Activated CD8-positive, alpha-beta memory T cell treated with anti-CD3 and anti-CD28 coated beads for 36 hours (primary cell): ENCODE data around the gene VPS29. TPM values are rescaled to one million over a fixed set of nuclear protein-coding genes. Genes with fewer than 3 reads are reported as not detected.
"Not testable (repeated sequence)": the region's sequence is repeated elsewhere in the genome, so short reads cannot be mapped to it uniquely, and the experiment has no call there.

ENCODE experiments used
- CTCF ChIA-PET: fragments of 350-600 bp; sonication (Branson Sonifier 250); formaldehyde crosslinking; loops from one replicate; lab custom pipeline; 2021; ENCODE audit warnings: antibody characterized with exemption; lab: Charles Lee
- POLR2A ChIA-PET: fragments of 350-600 bp; sonication (Branson Sonifier 250); formaldehyde crosslinking; loops from one replicate; lab custom pipeline; 2021; ENCODE audit warnings: antibody characterized with exemption; lab: Charles Lee
- total RNA-seq, 2 experiments: library from RNA; stranded (reverse); gene quantifications; one replicate each; pipeline ENCODE4 v1.2.3, GENCODE V29; 2021

VPS29 gene
- total RNA-seq, 2 experiments from 2014 or later: 89.7 to 91.3 TPM

GRCh38 chr12:110467847-110468213 lies 34.1 kb downstream of the VPS29 start:
- ChIA-PET CTCF (interaction anchor here (0.9 to 7.5 kb wide), 7 partner anchors 14 to 134 kb away, joined by 3 to 52 read pairs (median 4); partner anchors contain the start of gene ARPC3), POLR2A (interaction anchor here (1.0 to 2.1 kb wide), 4 partner anchors 18 to 146 kb away, joined by 4 to 21 read pairs (median 14); partner anchors contain the start of genes ARPC3, RAD9B, TCTN1 and VPS29)

- POLR2A ChIA-PET: no interaction called here
- CTCF ChIA-PET: interaction anchor here (0.9 to 7.5 kb wide), 3 partner anchors 16 to 147 kb away, joined by 3 to 52 read pairs (median 13); partner anchors contain the start of genes ARPC3 and TCTN1
These were observed 35.1 kb downstream of the VPS29 start for GRCh38 chr12:110466791-110467190.

- POLR2A ChIA-PET: not testable (repeated sequence)
- CTCF ChIA-PET: interaction anchor here (0.6 to 7.5 kb wide), 7 partner anchors 15 to 148 kb away, joined by 3 to 52 read pairs (median 3); partner anchors contain the start of genes ARPC3 and TCTN1
These were observed 36.1 kb downstream of the VPS29 start for GRCh38 chr12:110465765-110466164.

- POLR2A ChIA-PET: no interaction called here
- CTCF ChIA-PET: interaction anchor here (0.8 to 1.6 kb wide), 2 partner anchors 34 to 135 kb away, joined by 3 read pairs; no protein-coding TSS in a partner anchor
These were observed 36.9 kb downstream of the VPS29 start for GRCh38 chr12:110465024-110465423.

GRCh38 chr12:110461189-110461588 lies 40.7 kb downstream of the VPS29 start:
- CTCF ChIA-PET: interaction anchor here (1.2 kb wide), 1 partner anchor 11 kb away, joined by 4 read pairs; the partner anchor contains the start of gene ARPC3
- POLR2A ChIA-PET: not testable (repeated sequence)

- ChIA-PET POLR2A (interaction anchor here (0.5 to 1.1 kb wide), 2 partner anchors 10 to 19 kb away, joined by 3 to 4 read pairs; partner anchors contain the start of gene FAM216A), CTCF (interaction anchor here (0.6 kb wide), 1 partner anchor 214 kb away, joined by 3 read pairs; no protein-coding TSS in a partner anchor)
These were observed 43.2 kb downstream of the VPS29 start for GRCh38 chr12:110458756-110459155.

GRCh38 chr12:110453569-110454296 lies 48.2 kb downstream of the VPS29 start:
- ChIA-PET CTCF (interaction anchor here (1.4 to 1.5 kb wide), 2 partner anchors 15 to 22 kb away, joined by 4 to 5 read pairs; partner anchors contain the start of genes FAM216A and GPN3), POLR2A (no interaction called here)

GRCh38 chr12:110451263-110451662 lies 50.6 kb downstream of the VPS29 start:
- POLR2A ChIA-PET: interaction anchor here (0.9 kb wide), 1 partner anchor 20 kb away, joined by 6 read pairs; no protein-coding TSS in a partner anchor
- CTCF ChIA-PET: interaction anchor here (1.0 to 5.2 kb wide), 3 partner anchors 18 to 151 kb away, joined by 3 to 52 read pairs (median 28); partner anchors contain the start of genes FAM216A and GPN3

GRCh38 chr12:110449799-110450497 lies 52.0 kb downstream of the VPS29 start, which contains the start of gene ARPC3:
ARPC3 (minus strand) TSS chr12:110450337; CDS start chr12:110450260, 77 bp downstream.
- POLR2A ChIA-PET: interaction anchor here (0.7 to 2.5 kb wide), 9 partner anchors 12 to 169 kb away, joined by 3 to 21 read pairs (median 6); partner anchors contain the start of genes ATP2A2, FAM216A, GPN3 and RAD9B

GRCh38 chr12:110444455-110444854 lies 57.5 kb downstream of the VPS29 start:
- ChIA-PET POLR2A (no interaction called here), CTCF (interaction anchor here (1.6 kb wide), 1 partner anchor 13 kb away, joined by 3 read pairs; no protein-coding TSS in a partner anchor)

More at GRCh38 chr12:110449799-110450497, 52.0 kb downstream of the VPS29 start, which contains the start of gene ARPC3:
- CTCF ChIA-PET: interaction anchor here (0.8 to 5.2 kb wide), 11 partner anchors 9 to 259 kb away, joined by 3 to 52 read pairs (median 4); partner anchors contain the start of genes FAM216A and GPN3

Other genes with a start within 250 kb of the VPS29 start
- 100 to 1,000 TPM; 206 TPM for gene ATP2A2, start 220.9 kb downstream of the VPS29 start, total RNA-seq
- 10 to 100 TPM; 73.8 to 74.2 TPM for gene ANAPC7, start 98.4 kb downstream of the VPS29 start, total RNA-seq
- gene ARPC3, start 51.8 kb downstream of the VPS29 start, total RNA-seq: 100 to 1,000 TPM; 260 to 276 TPM
- 10 to 100 TPM; 67.3 to 69.0 TPM for gene GPN3, start 33.9 kb downstream of the VPS29 start, total RNA-seq
- gene FAM216A, start 33.3 kb downstream of the VPS29 start, total RNA-seq: 10 to 100 TPM; 59.8 to 62.0 TPM
- 1 to 10 TPM in 1 of 2 experiments, under 1 TPM in 1; 0.95 to 1.3 TPM for gene RAD9B, start 220 bp upstream of the VPS29 start, total RNA-seq
- gene PPTC7, start 81.2 kb upstream of the VPS29 start, total RNA-seq: 10 to 100 TPM; 49.8 to 49.9 TPM
- 10 to 100 TPM; 11.8 to 13.4 TPM for gene TCTN1, start 112.0 kb upstream of the VPS29 start, total RNA-seq
- 10 to 100 TPM; 30.3 to 30.8 TPM for gene HVCN1, start 187.0 kb upstream of the VPS29 start, total RNA-seq
- gene PPP1CC, start 240.8 kb upstream of the VPS29 start, total RNA-seq: 100 to 1,000 TPM; 230 to 236 TPM